IMR-90 (cell line): ENCODE measurements around the gene CTIF.

Experiments
- CTCF ChIP-seq: conservative IDR thresholded peaks from 2 replicates; pipeline ENCODE4 v1.5.1; 2012; ENCODE audit warnings: mild to moderate bottlenecking, low read depth, low read length, improper control_type of control experiment
- RAD21 ChIP-seq: IDR thresholded peaks from 2 replicates; pipeline ENCODE4 v1.6.1; 2012; ENCODE audit warnings: low read length, improper control_type of control experiment
- USF2 ChIP-seq: fragments of 150-350 bp; IDR thresholded peaks from 2 replicates; pipeline ENCODE4 v1.6.1; 2017; ENCODE audit warnings: mild to moderate bottlenecking, antibody characterized with exemption, low read length, low read depth

- TF ChIP-seq CTCF: no peak
- no peak for TF ChIP-seq USF2
- no peak for TF ChIP-seq RAD21
These were observed 79.1 kb downstream of the CTIF start for GRCh38 chr18:48617844-48618497.
